NCI-H1048 (cell line): ENCODE measurements around the gene SLC16A9.
"Not testable (repeated sequence)": the region's sequence is repeated elsewhere in the genome, so short reads cannot be mapped to it uniquely, and the experiment has no call there.

Experiments used
- DNase-seq: peaks from one replicate; lab custom pipeline; 2025; lab: John Stamatoyannopoulos, UW

SLC16A9 gene

GRCh38 chr10:59674215-59674836 is 35.3 kb downstream of the SLC16A9 start:
- no peak for DNase-seq

GRCh38 chr10:59672150-59672875 is 37.3 kb downstream of the SLC16A9 start:
- no peak for DNase-seq

DNA sequence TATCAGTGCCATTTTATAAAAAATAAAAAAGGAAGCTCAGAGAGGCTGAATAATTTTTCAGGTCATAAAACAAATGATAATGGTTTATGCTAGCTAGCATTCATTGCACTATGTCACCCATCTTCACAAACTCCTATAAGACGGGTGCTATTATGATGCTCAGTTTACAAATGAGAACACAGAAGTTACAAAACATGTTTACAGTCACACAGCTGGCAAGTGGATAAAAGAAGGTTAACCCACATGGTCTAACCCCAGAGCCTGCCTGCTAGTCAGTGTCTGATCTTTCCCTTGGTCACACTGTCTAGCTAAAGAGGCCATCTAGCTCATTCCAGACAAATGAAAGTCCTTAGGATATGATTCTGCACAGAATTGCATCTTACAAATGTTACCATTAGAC is 39.4 kb downstream of the SLC16A9 start:
- no peak for DNase-seq

DNA sequence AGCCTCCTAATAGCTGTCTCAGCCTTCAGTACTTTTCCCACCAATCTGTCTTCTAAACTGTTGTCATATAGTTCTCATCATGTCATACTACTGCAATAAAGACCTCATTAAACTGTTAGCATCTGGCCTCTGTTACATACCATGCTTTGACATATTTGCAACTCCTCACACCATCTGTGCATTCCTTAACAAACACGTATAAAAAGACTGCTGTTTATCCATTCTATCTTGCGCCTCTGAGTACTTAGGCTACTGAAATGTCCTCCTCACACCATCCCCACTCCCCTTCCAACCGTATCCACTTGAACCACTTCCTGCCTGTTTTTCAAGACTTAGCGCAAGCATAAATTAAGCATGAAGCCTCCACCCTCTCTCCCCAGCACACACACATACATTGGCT is 41.6 kb downstream of the SLC16A9 start:
- DNase-seq = no peak

- DNase-seq = no peak
These were observed 43.3 kb downstream of the SLC16A9 start for GRCh38 chr10:59666310-59666709.

DNA sequence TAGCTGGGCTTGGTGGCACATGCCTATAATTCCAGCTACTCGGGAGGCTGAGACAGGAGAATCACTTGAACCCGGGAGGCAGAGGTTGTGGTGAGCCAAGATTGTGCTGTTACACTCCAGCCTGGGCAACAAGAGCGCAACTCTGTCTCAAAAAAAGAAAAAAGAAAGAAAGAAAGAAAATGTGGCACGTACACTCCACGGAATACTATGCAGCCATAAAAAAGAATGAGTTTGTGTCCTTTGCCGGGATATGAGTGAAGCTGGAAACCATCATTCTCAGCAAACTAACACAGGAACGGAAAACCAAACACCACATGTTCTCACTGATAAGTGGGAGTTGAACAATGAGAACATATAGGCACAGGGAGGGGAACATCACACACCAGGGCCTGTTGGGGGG is 46.4 kb downstream of the SLC16A9 start:
- DNase-seq = not testable (repeated sequence)

DNA sequence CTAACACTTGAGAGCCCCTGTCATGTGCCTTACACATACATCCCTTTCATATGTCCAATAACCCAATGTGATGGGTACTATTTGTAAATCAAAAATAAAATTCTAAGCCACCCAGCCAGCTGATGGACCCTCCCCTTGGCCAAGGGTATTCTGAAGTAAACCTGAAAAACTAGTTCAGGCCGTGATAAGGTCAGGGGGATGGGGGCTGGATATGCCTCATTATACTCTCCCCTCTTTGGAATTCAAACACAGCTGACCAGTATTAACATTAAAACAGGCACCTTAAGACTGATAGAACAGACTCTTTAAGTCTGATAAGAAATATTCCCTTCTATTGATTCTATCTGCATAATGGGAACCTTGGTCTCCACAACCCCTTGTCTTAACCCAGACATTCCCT is 51.9 kb downstream of the SLC16A9 start:
- DNase-seq = no peak

DNA sequence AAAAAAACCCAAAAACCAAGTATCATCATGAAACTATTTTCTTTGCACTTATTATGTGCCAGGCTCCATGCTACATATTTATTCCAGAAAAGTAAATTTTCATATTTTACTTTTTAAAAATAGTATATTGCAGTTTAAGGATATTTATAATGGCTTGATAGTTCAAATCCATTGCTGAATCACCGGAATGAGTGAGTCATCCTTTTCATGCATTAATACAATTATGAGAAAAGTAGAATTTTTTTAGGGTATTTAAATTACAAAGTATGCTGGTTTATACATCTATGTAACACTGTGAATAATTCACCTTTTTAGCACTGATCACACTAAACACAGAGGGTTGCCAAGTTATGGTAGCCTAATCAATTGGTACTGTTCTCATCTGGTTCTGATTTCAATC is 54.3 kb downstream of the SLC16A9 start:
- no peak for DNase-seq

DNA sequence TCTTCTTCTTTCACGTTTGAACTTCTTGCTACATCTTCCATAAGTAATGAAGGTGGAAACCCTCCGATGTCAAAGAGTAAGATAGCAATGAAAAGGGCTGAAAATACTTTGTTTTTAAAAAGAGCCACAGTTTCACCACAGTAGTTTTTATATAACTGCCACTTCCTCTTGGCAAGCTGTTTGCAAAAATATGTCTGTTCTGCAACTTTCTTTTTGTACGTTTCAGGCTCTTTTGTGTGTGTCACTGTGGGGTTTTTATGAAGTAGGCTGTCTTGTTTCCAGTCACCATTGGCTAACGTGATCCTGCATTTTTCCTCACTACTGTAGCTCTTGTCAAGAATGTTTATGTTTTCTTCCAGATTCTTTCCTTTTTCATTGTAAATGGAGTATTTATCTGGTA is 55.6 kb downstream of the SLC16A9 start:
- no peak for DNase-seq

DNA sequence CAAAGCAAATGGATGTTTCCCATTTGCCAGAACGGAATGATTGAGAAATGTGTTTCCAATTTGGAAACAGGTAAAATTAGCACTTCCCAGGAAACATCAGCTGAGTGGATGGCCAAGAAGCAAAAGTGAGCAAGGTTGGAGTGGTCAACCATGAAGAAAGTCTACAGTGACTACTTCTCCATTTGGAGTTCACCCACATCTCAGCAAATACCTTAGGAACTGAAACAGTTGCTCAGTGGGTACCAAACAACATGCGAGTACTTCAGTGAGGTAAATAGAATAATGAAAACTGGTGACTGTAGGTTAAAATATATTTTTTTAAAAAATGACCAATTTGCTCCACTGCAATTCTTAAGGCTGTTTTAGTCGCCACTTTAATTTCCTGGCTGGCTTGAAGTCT is 57.7 kb downstream of the SLC16A9 start:
- no peak for DNase-seq

DNA sequence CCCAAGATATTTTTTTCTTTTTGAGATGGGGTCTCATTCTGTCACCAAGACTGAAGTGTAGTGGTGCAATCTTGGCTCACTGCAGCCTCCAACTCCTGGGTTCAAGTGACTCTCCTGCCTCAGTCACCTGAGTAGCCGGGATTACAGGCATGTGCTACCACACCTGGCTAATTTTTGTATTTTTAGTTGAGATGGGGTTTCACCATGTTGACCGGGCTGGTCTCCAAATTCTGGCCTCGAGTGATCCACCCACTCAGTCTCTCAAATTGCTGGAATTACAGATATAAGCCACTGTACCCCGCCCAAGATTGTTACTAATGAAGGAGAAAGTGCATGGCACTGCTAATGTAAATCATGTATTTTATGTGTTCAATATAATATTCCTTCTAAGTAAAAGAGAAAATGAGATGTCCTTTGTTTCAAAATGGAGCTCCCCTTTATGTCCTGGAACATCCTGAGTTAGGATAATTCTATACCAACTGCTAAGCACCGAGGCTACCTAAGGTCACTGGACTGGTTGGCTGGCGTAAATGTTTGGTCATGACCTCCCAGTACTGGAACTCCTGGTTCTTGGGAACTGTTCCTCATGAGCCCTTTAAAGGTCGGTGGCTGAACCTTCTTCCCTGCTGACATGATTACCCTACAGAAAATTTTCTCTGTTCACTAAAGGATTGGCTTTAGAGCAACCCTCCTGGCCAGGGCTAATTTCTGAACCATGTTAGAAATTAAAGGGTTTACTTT is 59.9 kb downstream of the SLC16A9 start:
- DNase-seq = no peak

DNA sequence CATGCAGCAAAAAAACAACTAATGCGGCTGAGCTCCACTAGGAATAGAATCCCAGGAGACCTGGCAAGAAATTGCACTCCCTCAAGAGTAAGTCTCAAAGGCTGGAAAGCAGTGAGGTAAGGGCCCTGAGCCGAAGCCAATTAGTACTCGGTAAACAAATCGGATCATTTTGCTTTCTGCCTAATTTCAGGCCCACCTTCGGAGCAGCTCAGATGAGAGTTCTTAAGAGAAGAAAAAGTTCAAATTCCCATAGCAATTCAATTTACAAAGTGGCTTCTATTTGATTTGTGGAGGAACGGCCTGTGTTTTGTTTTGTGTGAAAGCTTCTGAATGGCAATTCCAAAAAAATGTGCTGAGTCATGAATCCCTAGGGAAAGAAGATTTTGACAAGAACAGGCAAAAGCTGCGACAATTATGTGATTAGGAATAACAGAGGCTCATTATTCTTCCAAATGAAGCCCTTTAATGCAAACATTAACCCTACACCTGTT is 60.9 kb downstream of the SLC16A9 start:
- DNase-seq = no peak

- DNase-seq = no peak
These were observed 64.8 kb downstream of the SLC16A9 start for GRCh38 chr10:59644841-59645240.

DNA sequence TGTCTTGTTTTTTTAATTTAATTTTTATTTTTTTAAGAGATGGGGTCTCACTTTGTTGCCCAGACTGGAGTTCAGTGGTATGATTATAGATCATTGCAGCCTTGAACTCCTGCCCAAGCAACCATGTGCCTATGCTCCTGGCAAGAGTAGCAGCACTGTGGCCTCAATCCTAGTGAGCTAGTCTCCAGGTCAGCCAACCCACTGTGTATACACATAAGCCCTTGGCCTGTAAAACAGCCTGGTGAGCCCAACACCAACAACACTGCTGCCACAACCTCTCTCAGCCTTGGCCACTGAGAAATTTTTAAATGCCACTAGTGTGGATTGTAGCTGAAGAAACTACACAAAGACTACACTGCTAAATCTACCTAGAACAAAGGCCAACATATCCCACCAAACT is 68.0 kb downstream of the SLC16A9 start:
- not testable (repeated sequence) for DNase-seq

DNA sequence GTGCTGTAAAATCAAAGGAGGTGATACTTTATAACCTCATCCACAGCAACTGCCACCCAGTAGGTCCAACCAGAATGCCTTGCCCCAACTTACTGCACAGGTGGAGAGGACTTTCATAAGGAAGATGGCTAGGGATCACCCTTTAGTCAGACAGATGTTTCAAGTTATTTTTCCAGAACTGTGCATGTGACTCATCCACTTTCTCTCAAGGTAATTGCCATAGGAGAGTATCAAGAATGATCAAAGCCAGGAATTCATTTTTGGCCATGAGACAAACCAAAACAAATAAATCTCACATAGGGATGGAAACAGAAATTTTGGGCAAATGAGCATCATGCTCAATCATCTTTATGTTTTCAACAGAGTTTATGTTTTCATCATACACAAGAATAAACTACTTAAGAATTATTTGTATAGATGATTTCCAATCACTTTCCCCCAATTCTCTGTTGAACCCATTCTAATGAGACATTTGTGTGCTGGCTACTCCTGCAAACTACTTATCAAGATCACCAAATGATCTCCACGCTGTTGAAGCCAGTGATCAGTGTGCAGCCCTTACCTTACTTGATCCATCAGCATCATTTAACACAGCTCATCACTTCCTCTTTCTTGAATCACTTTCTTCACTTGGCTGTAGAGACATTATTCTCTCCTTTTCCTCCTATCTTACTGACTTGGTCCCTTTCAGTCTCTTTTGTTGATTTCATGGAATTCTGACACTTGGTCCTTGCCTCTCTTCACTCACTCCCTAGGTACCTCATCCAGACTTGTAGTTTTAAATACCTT is 74.0 kb downstream of the SLC16A9 start:
- DNase-seq = no peak

- no peak for DNase-seq
These were observed 75.5 kb downstream of the SLC16A9 start for GRCh38 chr10:59634102-59634501.

- DNase-seq = no peak
These were observed 76.6 kb downstream of the SLC16A9 start for GRCh38 chr10:59633063-59633462.

DNA sequence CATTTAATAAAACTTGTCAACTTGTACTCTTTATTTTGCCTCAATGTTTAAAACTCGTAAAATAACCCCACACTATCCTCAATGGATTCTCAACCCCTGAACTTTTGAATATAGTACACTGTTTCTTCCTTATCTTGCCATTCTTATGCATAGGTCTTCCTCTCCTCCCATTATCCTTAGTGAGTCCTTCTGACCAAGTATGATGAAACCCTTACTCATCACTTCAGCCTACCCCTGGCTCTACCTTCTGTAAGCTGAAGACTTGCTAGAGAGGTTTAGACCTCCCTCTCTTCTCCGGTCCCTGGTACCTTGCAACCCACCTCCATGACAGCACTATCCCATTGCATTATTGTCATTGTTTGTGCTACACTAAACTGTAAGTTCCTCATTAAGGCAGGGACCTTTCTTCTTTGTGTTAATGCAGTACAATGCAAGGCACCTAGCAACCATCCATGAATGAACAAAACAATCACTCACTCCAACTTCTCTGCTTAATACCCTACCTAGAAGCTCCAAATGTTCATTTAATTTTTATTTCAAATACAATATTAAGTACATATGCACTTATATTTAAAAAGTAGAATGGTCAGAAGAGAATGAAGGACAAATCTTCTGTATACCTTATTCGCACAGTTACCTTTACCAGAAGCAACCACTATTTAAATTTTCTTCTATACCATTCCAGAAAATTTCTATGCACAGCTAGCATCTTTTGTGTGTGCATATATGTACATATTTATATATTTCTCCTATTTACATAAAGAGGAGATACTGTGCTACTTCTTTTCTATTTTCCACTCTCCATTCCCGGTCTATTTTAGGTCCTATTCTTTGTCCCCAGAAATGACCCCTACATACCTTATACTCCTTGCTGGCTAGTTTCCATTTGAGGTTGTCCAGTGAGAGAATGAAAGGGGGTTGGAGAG is 77.5 kb downstream of the SLC16A9 start:
- DNase-seq = no peak

DNA sequence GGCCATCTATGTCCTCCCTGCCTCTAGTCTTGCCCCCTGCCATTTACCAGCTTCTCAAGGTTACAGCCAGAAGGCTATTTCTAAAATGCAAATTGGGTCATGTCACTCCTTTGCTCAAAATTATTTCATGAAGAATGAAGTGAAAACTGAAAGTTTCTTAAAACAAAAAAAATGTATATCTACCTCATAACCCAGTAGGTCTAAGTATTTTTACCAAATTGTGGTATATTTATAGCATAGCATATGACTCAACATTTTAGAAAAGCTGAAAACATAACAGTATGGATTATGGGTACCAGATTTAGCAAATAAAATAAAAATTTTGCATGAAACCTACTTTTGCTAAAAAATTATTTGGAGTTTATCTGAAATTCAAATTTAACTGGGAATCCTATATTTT is 78.4 kb downstream of the SLC16A9 start:
- no peak for DNase-seq

DNA sequence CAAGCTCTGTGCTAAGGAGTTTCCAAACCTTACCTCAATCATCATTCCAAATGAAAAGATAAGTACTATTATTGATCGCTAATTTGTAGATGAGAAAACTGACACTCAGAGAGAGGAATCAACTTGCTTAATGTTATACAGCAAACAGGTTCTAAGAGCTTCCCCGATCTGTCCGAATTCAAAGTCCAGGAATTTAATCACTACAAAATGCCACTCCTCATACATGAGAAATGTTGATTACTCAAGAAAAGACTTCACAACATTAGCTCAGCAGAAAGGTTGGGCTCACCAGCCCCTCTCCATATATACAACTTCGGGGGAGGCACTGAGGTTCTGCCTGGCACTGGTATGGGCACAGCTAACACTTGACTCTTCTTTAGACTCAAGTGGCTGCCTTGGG is 80.7 kb downstream of the SLC16A9 start:
- DNase-seq = no peak

DNA sequence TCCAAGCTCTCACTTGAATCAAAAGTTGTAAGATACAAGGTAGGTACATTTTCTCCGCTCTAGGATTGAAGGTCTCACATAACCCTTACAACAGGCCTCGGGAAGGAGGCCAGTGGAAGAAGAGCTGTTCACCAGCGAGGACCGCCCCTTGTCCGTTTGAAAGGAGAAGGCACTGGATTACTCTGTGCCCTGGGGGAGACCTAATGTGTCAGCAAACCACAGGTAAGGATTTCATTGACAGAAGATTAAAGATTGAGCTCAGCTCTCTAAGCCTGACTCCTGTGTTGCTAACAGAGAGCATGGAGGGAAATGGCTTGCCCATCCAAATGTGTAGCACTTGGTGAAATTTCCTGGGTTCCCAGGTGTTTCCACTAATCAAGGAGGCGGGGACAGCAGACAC is 81.2 kb downstream of the SLC16A9 start:
- DNase-seq = no peak
